KMS-11 (cell line): Measurements from ENCODE around the gene RAD52.
A peak's percentile ranks its signal among the peaks of the same experiment; 100 is the strongest.

Experiments
- H2AFZ ChIP-seq: fragments of 200-600 bp; sonication (generic); 2 replicates; pipeline ENCODE4 v1.6.1; 2016; ENCODE audit warnings: antibody characterized with exemption, mixed run types, low read depth
- H3K27ac ChIP-seq: fragments of 200-600 bp; sonication (generic); 2 replicates; pipeline ENCODE4 v1.6.1; 2016; ENCODE audit warnings: mild to moderate bottlenecking, mixed run types
- H3K27me3 ChIP-seq: fragments of 200-600 bp; sonication (generic); 2 replicates; pipeline ENCODE4 v1.6.1; 2017; ENCODE audit warnings: mild to moderate bottlenecking, low read depth, mixed run types, moderate library complexity; ENCODE audit not compliant: insufficient read depth
- H3K36me3 ChIP-seq: fragments of 200-600 bp; sonication (generic); 2 replicates; pipeline ENCODE4 v1.6.1; 2017; ENCODE audit warnings: mild to moderate bottlenecking, mixed run types; ENCODE audit not compliant: insufficient read depth
- H3K4me1 ChIP-seq: fragments of 200-600 bp; sonication (generic); 2 replicates; pipeline ENCODE4 v1.6.1; 2016; ENCODE audit warnings: mild to moderate bottlenecking, low read depth, mixed run types; ENCODE audit not compliant: poor library complexity, severe bottlenecking
- H3K4me2 ChIP-seq: fragments of 200-600 bp; sonication (generic); 2 replicates; pipeline ENCODE4 v1.7.0; 2016; ENCODE audit warnings: mild to moderate bottlenecking, mixed run types
- H3K4me3 ChIP-seq: fragments of 200-600 bp; sonication (generic); IDR thresholded peaks from 2 replicates; pipeline ENCODE4 v1.6.1; 2017; ENCODE audit warnings: low read depth, low read length, mixed read lengths; ENCODE audit not compliant: insufficient read depth
- H3K79me2 ChIP-seq: fragments of 200-600 bp; sonication (generic); 2 replicates; pipeline ENCODE4 v1.6.1; 2016; ENCODE audit warnings: low read depth, mixed run types; ENCODE audit not compliant: insufficient read depth
- H3K9ac ChIP-seq: fragments of 200-600 bp; sonication (generic); 2 replicates; pipeline ENCODE4 v1.6.1; 2016; ENCODE audit warnings: mild to moderate bottlenecking, mixed run types
- H4K20me1 ChIP-seq: fragments of 200-600 bp; sonication (generic); 2 replicates; pipeline ENCODE4 v1.6.1; 2016; ENCODE audit warnings: mild to moderate bottlenecking, mixed run types; ENCODE audit not compliant: insufficient read depth
- CTCF ChIP-seq: fragments of 200-600 bp; sonication (generic); conservative IDR thresholded peaks from 2 replicates; pipeline ENCODE4 v1.6.1; 2017; ENCODE audit warnings: low read depth, mild to moderate bottlenecking, antibody characterized with exemption, low read length, moderate library complexity, mixed read lengths

Gene RAD52

GRCh38 chr12:989051-989450, 39.6 kb upstream of the RAD52 start:
- peaks cover 26% of the 10 kb centered on the region for H3K79me2 ChIP-seq
- H3K4me3 ChIP-seq = no peak overlapping the region
- no peak overlapping the region for H2AFZ ChIP-seq
- H4K20me1 ChIP-seq = no peaks in the 10 kb centered on the region
- H3K27ac ChIP-seq = no peak overlapping the region; the same call in 1 of the 2 replicates
- TF ChIP-seq CTCF = no peak
- no peaks in the 10 kb centered on the region for H3K36me3 ChIP-seq
- peak overlapping the region; percentile 66 for H3K4me2 ChIP-seq
- peak overlapping the region; percentile 94; the same call in 1 of the 2 replicates for H3K9ac ChIP-seq
- peaks cover 31% of the 10 kb centered on the region for H3K4me1 ChIP-seq
- H3K27me3 ChIP-seq = no peaks in the 10 kb centered on the region

GRCh38 chr12:988646-989045, 39.2 kb upstream of the RAD52 start:
- Histone ChIP-seq H3K79me2 (peaks cover 22% of the 10 kb centered on the region), H3K27ac (no peak overlapping the region), H2AFZ (no peak overlapping the region), H3K4me3 (no peak overlapping the region), H3K9ac (no peak overlapping the region), H3K4me2 (no peak overlapping the region; the same call in 1 of the 2 replicates), H4K20me1 (no peaks in the 10 kb centered on the region), H3K27me3 (no peaks in the 10 kb centered on the region), H3K4me1 (peaks cover 27% of the 10 kb centered on the region), H3K36me3 (no peaks in the 10 kb centered on the region)
- no peak for TF ChIP-seq CTCF

GRCh38 chr12:981961-982360, 32.5 kb upstream of the RAD52 start:
- no peak overlapping the region for H2AFZ ChIP-seq
- no peaks in the 10 kb centered on the region for H3K79me2 ChIP-seq
- no peaks in the 10 kb centered on the region for H3K27me3 ChIP-seq
- H3K4me3 ChIP-seq = no peak overlapping the region
- no peak overlapping the region for H3K27ac ChIP-seq
- peaks cover 9% of the 10 kb centered on the region for H3K4me1 ChIP-seq
- H3K36me3 ChIP-seq = no peaks in the 10 kb centered on the region
- no peaks in the 10 kb centered on the region for H4K20me1 ChIP-seq
- no peak overlapping the region for H3K9ac ChIP-seq
- no peak for TF ChIP-seq CTCF
- H3K4me2 ChIP-seq = no peak overlapping the region

- Histone ChIP-seq H3K27ac (no peak overlapping the region), H3K4me3 (no peak overlapping the region)
- no peak for TF ChIP-seq CTCF
Observed at GRCh38 chr12:981176-981828, 31.8 kb upstream of the RAD52 start.

More at GRCh38 chr12:981176-981828, 31.8 kb upstream of the RAD52 start:
- Histone ChIP-seq H3K79me2 (no peaks in the 10 kb centered on the region), H3K9ac (no peak overlapping the region), H3K4me2 (no peak overlapping the region; the same call in 1 of the 2 replicates), H3K36me3 (no peaks in the 10 kb centered on the region), H2AFZ (no peak overlapping the region), H4K20me1 (no peaks in the 10 kb centered on the region), H3K27me3 (no peaks in the 10 kb centered on the region), H3K4me1 (peaks cover 9% of the 10 kb centered on the region)
